ENCODE results near the gene DNAJB7.
A peak's percentile ranks its signal among the peaks of the same experiment; 100 is the strongest.
"Not testable (repeated sequence)": the region's sequence is repeated elsewhere in the genome, so short reads cannot be mapped to it uniquely, and the experiment has no call there.

Gene DNAJB7

DNA sequence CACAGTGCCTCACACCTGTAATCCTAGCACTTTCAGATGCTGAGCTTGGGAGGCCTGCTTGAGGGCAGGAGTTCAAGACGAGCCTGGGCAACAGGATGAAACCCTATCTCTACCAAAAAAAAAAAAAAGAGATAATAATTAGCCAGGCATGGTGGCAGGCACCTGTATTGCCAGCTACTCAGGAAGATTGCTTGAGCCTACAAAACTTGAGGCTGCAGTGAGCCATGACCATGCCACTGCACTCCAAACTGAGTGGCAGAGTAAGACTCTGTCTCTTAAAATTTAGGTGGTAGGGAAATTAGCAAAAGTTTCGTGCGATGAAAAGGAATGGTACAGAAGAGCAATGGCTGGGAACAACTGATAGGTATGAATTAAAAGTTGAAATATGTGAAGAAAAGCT lies 23.4 kb downstream of the DNAJB7 start:
- no peak for DNase-seq

GRCh38 chr22:40834619-40835018 lies 27.3 kb downstream of the DNAJB7 start:
- no peak for DNase-seq

GRCh38 chr22:40829131-40829530 lies 32.8 kb downstream of the DNAJB7 start:
- no peak for DNase-seq

DNA sequence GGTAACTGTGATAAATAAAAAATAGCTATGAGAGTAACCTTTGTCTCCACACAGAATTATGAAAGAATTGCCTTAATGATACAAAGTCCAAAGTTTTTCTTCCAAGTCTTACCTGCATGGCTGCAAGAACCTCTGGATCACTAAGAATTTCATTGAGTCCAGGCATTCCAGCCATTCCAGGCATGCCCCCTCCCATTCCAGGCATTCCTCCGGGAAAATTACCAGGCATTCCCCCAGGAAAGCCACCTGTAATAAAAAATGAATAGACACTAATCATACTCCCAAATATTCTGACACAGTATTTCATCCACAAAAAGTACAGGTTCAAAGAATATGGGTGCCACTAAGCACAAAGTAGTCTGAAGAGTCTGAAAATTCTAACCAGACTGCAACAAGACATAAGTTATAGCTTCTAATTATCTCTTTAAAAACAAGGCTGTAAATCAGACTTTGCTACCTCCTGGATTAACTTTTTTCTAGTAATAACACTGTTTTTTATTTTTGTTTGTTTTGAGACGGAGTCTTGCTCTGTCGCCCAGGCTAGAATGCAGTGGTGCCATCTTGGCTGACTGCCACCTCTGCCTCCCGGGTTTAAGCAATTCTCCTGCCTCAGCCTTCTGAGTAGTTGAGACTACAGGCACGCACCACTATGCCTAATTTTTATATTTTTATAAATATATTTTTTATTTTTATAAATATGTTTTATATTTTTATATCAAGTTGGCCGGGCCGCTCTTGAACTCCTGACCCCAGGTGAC lies 34.8 kb downstream of the DNAJB7 start:
- no peak for DNase-seq

- not testable (repeated sequence) for DNase-seq
Observed at GRCh38 chr22:40826292-40826691, 35.6 kb downstream of the DNAJB7 start.

DNA sequence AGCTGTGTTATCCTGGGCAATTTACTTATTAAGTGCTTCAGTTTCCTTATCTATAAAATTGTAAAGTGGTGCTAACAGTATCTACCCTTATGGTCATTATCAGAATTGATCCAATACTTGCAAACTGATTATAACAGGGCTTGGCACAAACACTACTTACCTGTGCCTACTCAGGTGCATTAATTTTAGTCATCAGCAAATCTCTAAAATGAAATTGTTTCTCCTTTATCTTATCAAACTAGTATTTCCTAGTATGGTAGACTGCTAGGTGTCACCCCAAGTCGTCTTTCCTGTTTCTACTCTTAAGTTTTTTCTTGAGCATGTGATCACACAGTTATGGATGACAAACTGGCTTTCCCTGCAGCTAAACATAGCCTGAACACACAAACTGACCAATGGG lies 38.5 kb downstream of the DNAJB7 start:
- no peak for DNase-seq

DNA sequence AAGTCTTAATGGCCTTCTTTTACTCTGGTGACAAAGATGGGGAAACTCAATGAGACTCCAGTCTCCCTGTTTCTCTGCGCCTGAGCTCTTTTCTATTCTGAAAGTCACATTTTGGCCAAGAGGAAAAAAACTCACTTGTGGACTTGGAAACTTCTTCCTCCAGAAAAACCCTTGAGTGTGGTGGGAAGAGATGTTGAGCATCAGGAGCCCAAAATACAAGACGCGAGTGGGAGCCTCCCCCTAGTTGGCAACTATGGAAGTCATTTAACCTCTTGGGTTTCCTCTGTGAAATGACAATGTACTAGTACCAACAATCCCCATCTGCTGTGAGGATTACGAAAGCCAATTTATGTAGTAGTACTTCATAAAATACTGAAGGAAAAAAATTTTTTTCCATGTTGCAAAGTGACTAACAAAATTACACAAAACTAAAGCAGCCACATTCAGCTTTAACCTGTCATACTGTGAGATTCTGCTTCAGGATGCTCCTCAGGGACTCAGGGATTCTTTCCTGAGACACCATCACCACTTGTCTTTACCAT lies 42.2 kb downstream of the DNAJB7 start:
- DNase-seq: no peak

DNA sequence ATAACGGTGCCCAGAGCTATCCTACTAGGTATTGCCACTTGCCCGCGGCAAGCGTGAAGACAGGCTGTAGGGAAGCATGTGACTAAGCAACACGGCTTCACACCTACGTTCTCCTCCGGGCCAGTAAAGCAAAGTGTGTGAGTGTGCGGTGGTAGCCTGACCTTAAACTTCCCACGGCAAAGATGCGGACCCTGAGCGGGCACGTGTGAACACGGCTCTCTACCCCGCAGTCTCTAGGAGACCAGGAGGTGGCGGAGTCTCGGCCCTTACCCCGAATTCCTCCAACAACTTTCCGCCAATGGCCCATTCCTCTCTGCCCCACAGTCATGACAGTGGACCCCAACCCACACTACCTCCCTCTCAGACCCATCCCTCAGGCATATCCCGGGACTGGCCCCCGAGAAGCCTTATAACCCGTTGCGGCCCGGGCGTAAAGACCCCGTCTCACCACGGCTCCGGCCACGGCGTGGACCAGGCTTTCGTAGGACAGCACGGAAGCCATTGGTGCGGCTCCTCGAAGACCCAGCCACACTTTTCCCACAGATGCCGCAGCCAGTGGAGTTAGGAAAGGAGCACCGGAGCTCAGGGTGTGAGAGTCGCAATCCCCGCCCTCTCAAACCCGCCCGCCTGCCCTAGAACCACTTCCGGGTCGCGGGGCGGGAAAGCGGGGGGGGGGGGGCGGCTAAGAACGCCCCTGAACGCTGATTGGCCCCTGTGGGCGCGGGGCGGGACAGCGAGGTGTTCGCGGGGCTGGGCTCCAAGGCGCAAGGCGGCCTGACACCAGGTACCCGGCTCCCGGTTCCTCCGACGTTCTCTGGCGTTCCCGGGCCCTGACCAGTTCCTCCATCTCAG lies 42.9 kb downstream of the DNAJB7 start, which contains the start of gene SLC25A17:
SLC25A17 (minus strand) TSS at position 600 of the 852 bp plus-strand sequence; CDS start at position 502, 98 bp downstream.
- DNase-seq: peak; percentile 82

- DNase-seq: no peak
Observed at GRCh38 chr22:40818192-40818746, 43.6 kb downstream of the DNAJB7 start.

GRCh38 chr22:40817737-40818136 lies 44.2 kb downstream of the DNAJB7 start:
- no peak for DNase-seq

DNA sequence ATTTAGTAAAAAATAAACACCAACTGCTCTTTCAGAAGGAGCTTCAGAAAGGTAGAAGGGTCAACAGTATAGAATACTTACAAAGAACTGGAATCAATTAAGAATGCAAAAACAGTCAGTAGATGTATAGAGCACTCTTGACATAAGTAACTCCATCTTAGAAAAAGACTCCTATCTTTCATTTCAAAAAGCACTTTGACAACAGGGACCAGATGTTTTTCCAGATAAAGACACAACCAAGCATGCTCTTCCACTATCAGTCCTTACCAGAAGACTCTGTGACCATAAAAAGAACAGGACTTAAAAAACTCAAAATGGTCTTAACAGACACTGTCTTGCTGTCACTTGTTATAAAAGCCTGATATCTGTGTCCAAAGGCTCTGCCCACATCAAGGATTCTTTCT lies 48.0 kb downstream of the DNAJB7 start:
- DNase-seq: no peak
